OCI-LY1 (cell line): Measurements from ENCODE around the gene GJA9.
"Not testable (repeated sequence)": the region's sequence is repeated elsewhere in the genome, so short reads cannot be mapped to it uniquely, and the experiment has no call there.

Experiments
- H2AFZ ChIP-seq: fragments of 200-600 bp; sonication (generic), shearing (Covaris generic); 2 replicates; pipeline ENCODE4 v1.6.0; 2014; ENCODE audit warnings: antibody characterized with exemption, mild to moderate bottlenecking, low read length
- H3F3A ChIP-seq: fragments of 200-600 bp; sonication (generic), shearing (Covaris generic); 2 replicates; pipeline ENCODE4 v1.6.0; 2014; ENCODE audit warnings: mild to moderate bottlenecking, antibody characterized with exemption, low read length, moderate library complexity; ENCODE audit not compliant: insufficient read depth
- H3K27ac ChIP-seq: fragments of 200-600 bp; sonication (generic); 2 replicates; pipeline ENCODE4 v1.5.1; 2014; ENCODE audit warnings: low read length, mixed run types, mild to moderate bottlenecking, low read depth; ENCODE audit not compliant: poor library complexity, severe bottlenecking
- H3K27me3 ChIP-seq: fragments of 200-600 bp; sonication (generic); 2 replicates; pipeline ENCODE4 v1.6.0; 2014; ENCODE audit warnings: antibody characterized with exemption, mild to moderate bottlenecking, low read length, moderate library complexity; ENCODE audit not compliant: insufficient read depth
- H3K36me3 ChIP-seq: fragments of 200-600 bp; sonication (generic); 2 replicates; pipeline ENCODE4 v1.6.1; 2014; ENCODE audit warnings: mild to moderate bottlenecking, antibody characterized with exemption, low read length, moderate library complexity, mixed read lengths; ENCODE audit not compliant: insufficient read depth
- H3K4me1 ChIP-seq: fragments of 200-600 bp; sonication (generic); 2 replicates; pipeline ENCODE4 v1.5.1; 2014; ENCODE audit warnings: mild to moderate bottlenecking, low read length, moderate library complexity; ENCODE audit not compliant: insufficient read depth, severe bottlenecking
- H3K4me2 ChIP-seq: fragments of 200-600 bp; sonication (generic), shearing (Covaris generic); 2 replicates; pipeline ENCODE4 v1.6.1; 2014; ENCODE audit warnings: low read length
- H3K4me3 ChIP-seq: fragments of 200-600 bp; sonication (generic); 2 replicates; pipeline ENCODE4 v1.5.1; 2014; ENCODE audit warnings: low read length, low read depth, mild to moderate bottlenecking, mixed read lengths; ENCODE audit not compliant: poor library complexity, severe bottlenecking
- H3K79me2 ChIP-seq: fragments of 200-600 bp; shearing (Covaris generic); 2 replicates; pipeline ENCODE4 v1.6.1; 2016; ENCODE audit warnings: mixed run types, low read length, mixed read lengths; ENCODE audit not compliant: insufficient read depth
- H3K9ac ChIP-seq: fragments of 200-600 bp; sonication (generic), shearing (Covaris generic); 2 replicates; pipeline ENCODE4 v1.6.1; 2014; ENCODE audit warnings: mild to moderate bottlenecking, low read length, mixed read lengths
- H3K9me2 ChIP-seq: fragments of 200-600 bp; sonication (generic), shearing (Covaris generic); 2 replicates; pipeline ENCODE4 v1.6.1; 2014; ENCODE audit warnings: low read depth, mild to moderate bottlenecking, low read length, mixed read lengths
- H3K9me3 ChIP-seq: fragments of 200-600 bp; shearing (Covaris generic); 2 replicates; pipeline ENCODE4 v1.6.1; 2014; ENCODE audit warnings: low read length, mixed read lengths
- H4K20me1 ChIP-seq: fragments of 200-600 bp; sonication (generic), shearing (Covaris generic); 2 replicates; pipeline ENCODE4 v1.6.0; 2016; ENCODE audit warnings: mild to moderate bottlenecking, low read length; ENCODE audit not compliant: insufficient read depth
- EZH2 ChIP-seq: fragments of 200-600 bp; sonication (generic), shearing (Covaris generic); IDR thresholded peaks from 2 replicates; pipeline ENCODE4 v1.8.0; 2017; ENCODE audit warnings: borderline replicate concordance, mixed run types, mild to moderate bottlenecking, antibody characterized with exemption, low read length, moderate library complexity, mixed read lengths
- TF ChIP-seq, protein P1 (sequence below): fragments of 200-600 bp; sonication (generic), shearing (Covaris generic); IDR thresholded peaks from 2 replicates; pipeline ENCODE4 v1.5.1; 2017; ENCODE audit warnings: mild to moderate bottlenecking, antibody characterized with exemption, low read length, moderate library complexity, mixed read lengths

The GJA9 gene

DNA sequence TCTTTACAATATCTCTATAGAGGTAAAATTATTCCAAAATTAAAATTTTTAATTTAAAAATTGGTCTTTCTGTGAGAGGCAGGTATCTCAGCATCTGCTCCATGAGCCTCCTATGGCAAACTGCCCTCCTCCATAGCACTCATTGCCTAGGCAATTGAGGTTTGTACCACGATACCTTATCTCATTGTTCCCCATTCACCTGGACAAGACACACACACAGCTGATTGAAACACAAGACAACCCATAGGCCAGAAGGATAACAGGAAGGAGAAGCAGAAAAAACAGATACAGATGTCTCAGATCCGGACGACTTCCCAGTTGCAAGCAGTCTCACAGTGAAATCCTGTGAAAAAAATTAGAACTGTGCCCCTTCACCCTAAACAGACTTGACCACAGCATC lies 36.0 kb upstream of the GJA9 start:
- no peak overlapping the region for H3K27ac ChIP-seq
- no peak for TF ChIP-seq EZH2
- TF ChIP-seq, protein P1, sequence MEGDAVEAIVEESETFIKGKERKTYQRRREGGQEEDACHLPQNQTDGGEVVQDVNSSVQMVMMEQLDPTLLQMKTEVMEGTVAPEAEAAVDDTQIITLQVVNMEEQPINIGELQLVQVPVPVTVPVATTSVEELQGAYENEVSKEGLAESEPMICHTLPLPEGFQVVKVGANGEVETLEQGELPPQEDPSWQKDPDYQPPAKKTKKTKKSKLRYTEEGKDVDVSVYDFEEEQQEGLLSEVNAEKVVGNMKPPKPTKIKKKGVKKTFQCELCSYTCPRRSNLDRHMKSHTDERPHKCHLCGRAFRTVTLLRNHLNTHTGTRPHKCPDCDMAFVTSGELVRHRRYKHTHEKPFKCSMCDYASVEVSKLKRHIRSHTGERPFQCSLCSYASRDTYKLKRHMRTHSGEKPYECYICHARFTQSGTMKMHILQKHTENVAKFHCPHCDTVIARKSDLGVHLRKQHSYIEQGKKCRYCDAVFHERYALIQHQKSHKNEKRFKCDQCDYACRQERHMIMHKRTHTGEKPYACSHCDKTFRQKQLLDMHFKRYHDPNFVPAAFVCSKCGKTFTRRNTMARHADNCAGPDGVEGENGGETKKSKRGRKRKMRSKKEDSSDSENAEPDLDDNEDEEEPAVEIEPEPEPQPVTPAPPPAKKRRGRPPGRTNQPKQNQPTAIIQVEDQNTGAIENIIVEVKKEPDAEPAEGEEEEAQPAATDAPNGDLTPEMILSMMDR, result no peak
- H4K20me1 ChIP-seq, result no peaks in the 10 kb centered on the region
- H3K36me3 ChIP-seq, result no peaks in the 10 kb centered on the region
- no peak overlapping the region for H2AFZ ChIP-seq
- H3F3A ChIP-seq, result no peaks in the 10 kb centered on the region
- no peaks in the 10 kb centered on the region for H3K9me3 ChIP-seq
- H3K4me3 ChIP-seq, result no peak overlapping the region
- H3K9me2 ChIP-seq, result no peaks in the 10 kb centered on the region
- no peaks in the 10 kb centered on the region for H3K4me1 ChIP-seq
- H3K9ac ChIP-seq, result no peak overlapping the region
- no peak overlapping the region for H3K4me2 ChIP-seq
- no peaks in the 10 kb centered on the region for H3K27me3 ChIP-seq
- H3K79me2 ChIP-seq, result no peaks in the 10 kb centered on the region

GRCh38 chr1:38915352-38915948 lies 34.1 kb upstream of the GJA9 start:
- Histone ChIP-seq H3K27ac (no peak overlapping the region), H3K4me3 (no peak overlapping the region), H2AFZ (no peak overlapping the region), H3K4me1 (no peaks in the 10 kb centered on the region), H3K36me3 (no peaks in the 10 kb centered on the region), H3K27me3 (no peaks in the 10 kb centered on the region), H3K9ac (no peak overlapping the region), H3F3A (no peaks in the 10 kb centered on the region), H3K9me3 (no peaks in the 10 kb centered on the region), H3K4me2 (no peak overlapping the region), H3K79me2 (no peaks in the 10 kb centered on the region), H4K20me1 (no peaks in the 10 kb centered on the region), H3K9me2 (no peaks in the 10 kb centered on the region)
- TF ChIP-seq EZH2, result no peak
- TF ChIP-seq, protein P1, result no peak

DNA sequence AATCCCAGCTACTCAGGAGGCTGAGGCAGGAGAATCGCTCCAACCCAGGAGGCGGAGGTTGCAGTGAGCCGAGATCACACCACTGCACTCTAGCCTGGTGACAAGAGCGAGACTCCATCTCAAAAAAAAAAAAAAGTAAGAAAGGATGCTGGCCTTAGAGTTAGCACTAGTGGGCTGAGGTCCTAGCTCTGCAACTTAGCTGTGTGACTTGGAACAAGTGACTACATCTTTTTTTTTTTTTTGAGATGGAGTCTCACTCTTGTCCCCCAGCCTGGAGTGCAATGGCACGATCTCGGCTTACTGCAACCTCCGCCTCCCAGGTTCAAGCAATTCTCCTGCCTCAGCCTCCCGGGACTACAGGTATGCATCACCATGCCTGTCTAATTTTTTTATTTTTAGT lies 33.5 kb upstream of the GJA9 start:
- H3K79me2 ChIP-seq, H3K27me3 ChIP-seq, H3K9me3 ChIP-seq, H3F3A ChIP-seq, H3K4me1 ChIP-seq, H3K4me2 ChIP-seq, H3K36me3 ChIP-seq, H3K27ac ChIP-seq, H3K9me2 ChIP-seq, H3K4me3 ChIP-seq, H2AFZ ChIP-seq, H3K9ac ChIP-seq, H4K20me1 ChIP-seq: not testable (repeated sequence)

DNA sequence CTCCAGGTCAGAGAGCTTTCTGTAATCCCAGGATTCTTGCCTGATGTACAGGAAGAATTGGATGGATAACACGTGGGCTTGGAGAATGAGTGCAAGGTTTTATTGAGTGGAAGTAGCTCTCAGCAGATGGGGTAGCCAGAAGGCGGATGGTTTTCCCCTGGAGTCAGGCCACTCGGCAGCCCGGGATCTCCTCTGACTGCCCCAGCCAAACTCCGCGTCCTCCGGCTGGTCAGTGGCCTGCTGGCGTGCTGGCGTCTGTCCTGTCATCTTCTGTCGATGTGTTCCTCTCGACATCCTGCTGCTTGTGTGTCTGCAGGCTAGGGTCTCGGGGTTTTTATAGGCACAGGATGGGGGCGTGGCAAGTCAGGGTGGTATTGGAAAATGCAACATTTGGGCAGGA lies 27.4 kb upstream of the GJA9 start:
- Histone ChIP-seq H3F3A (no peaks in the 10 kb centered on the region), H4K20me1 (no peaks in the 10 kb centered on the region), H3K79me2 (no peaks in the 10 kb centered on the region), H3K4me1 (no peaks in the 10 kb centered on the region), H3K9me2 (no peaks in the 10 kb centered on the region), H3K27ac (no peak overlapping the region), H3K4me3 (no peak overlapping the region), H3K27me3 (no peaks in the 10 kb centered on the region), H2AFZ (no peak overlapping the region), H3K36me3 (no peaks in the 10 kb centered on the region), H3K9me3 (no peaks in the 10 kb centered on the region), H3K4me2 (no peak overlapping the region), H3K9ac (no peak overlapping the region)
- TF ChIP-seq EZH2, result no peak
- TF ChIP-seq, protein P1, result no peak
